Measurements from ENCODE around the gene TTLL6. TPM values are rescaled to one million over a fixed set of nuclear protein-coding genes. Genes with fewer than 3 reads are reported as not detected.
"Not testable (repeated sequence)": the region's sequence is repeated elsewhere in the genome, so short reads cannot be mapped to it uniquely, and the experiment has no call there.

The TTLL6 gene

DNA sequence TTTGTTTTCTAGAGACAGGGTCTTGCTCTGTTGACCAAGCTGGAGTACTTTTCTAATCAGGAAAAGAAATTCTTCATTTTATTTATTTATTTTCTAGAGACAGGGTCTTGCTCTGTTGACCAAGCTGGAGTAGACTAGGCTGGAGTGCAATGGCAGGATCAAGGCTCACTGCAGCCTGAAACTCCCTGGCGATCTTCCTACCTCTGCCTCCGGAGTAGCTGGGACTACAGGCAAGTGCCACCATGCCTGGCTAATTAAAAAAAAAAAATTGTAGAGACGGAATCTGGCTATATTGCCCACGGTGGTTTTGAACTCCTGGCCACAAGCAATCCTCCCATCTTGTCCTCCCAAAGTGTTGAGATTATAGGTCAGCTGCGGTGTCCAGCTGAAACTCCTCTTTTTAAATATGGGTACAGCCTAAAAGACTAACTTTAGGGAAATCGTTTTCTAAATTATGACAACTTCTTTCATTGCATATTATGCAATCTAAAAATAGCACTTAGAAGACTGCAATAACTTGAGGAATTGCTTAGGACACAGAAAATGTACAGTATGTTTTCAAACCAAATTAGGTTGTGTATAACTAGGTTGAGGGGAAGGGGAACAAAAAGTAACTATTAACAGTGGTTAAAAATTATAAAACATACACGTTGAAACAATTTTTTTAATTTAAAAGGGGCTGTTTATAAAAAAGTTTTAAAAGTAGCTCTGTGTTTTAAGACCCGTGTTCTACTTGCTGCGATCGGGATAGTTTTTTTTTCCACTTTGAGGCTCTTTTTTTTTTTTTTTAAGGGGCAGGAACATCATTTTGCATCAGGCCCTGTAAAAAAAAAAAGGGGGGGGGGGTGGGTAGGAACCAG lies 99.4 kb downstream of the TTLL6 start:
- Histone ChIP-seq H3K9me3 (replicated peaks; ENCODE audit: low read length) (no peaks in the 10 kb centered on the region), H3K4me3 (ENCODE audit: low read length) (no peak overlapping the region), H3K27me3 (ENCODE audit: control insufficient read depth, insufficient read depth, low read length) (peaks cover 81% of the 10 kb centered on the region), H3K36me3 (ENCODE audit: insufficient read depth, low read length) (no peaks in the 10 kb centered on the region), H3K4me1 (ENCODE audit: control insufficient read depth, insufficient read depth, low read length) (no peaks in the 10 kb centered on the region), H3K9ac (ENCODE audit: low read depth, low read length) (no peak overlapping the region), H3K4me2 (ENCODE audit: low read length) (no peak overlapping the region)

DNA sequence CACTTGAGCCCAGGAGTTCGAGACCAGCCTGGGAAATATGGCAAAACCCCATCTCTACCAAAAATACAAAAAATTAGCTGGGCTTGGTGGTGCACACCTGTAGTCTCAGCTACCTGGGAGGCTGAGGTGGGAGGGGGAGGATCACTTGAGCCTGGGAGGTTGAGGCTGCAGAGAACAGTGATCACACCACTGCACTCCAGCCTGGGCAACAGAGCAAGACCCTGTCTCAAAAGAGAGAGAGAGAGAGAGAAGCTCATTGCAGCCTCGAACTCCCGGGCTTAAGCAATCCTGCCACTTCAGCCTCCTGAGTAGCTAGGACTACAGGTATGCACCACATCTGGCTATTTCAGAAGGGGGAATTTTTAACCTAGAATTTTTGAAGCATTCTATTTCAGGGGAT lies 100.5 kb downstream of the TTLL6 start:
- not testable (repeated sequence) for H3K4me2 ChIP-seq (ENCODE audit: low read length); H3K9me3 ChIP-seq (replicated peaks; ENCODE audit: low read length); H3K4me3 ChIP-seq (ENCODE audit: low read length); H3K36me3 ChIP-seq (ENCODE audit: insufficient read depth, low read length); H3K9ac ChIP-seq (ENCODE audit: low read depth, low read length); H3K4me1 ChIP-seq (ENCODE audit: control insufficient read depth, insufficient read depth, low read length)
- H3K27me3 ChIP-seq (ENCODE audit: control insufficient read depth, insufficient read depth, low read length): peaks cover 78% of the 10 kb centered on the region

DNA sequence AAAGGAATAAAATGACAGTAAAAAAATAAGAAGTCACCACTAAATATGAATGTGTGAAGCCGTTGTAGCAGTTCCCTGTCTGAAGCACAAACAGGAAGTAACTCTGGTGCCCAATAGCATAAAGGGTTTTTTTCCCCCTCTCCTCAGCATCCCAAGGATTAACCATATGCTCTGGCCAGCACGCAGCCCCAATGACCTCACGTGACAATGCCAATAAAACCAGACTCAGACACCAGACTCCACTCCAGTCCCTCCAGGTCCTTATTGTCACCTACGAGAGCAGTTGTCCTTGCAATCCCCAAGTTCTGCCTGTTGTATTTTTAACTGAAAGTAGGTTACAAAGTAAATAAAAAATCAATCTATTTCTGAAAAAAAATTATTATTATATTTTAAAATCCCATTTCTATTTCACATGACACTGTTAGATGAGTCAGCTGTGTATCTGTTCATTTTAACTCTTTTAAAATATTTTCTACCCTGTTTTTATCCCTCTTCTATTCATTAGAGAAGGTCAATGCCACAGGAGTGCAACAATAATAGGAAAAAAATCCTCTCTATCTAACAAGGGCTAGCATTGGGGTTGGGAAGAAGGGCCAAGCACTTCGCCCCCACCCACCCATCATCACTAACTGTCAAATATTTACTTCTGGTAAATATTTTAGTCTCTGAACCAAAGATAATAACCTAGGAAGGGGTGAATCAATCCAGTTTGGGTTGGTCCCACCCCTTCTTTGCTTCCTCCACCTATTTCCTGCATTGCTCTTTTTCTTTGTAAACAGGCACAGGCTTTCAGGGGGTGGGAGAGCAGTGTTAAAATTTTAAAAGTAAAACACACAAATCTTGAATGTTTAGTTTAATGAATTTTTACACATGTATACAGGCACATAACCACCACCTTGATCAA lies 101.3 kb downstream of the TTLL6 start:
- Histone ChIP-seq H3K27me3 (ENCODE audit: control insufficient read depth, insufficient read depth, low read length) (peaks cover 79% of the 10 kb centered on the region), H3K4me1 (ENCODE audit: control insufficient read depth, insufficient read depth, low read length) (no peaks in the 10 kb centered on the region), H3K9me3 (replicated peaks; ENCODE audit: low read length) (no peaks in the 10 kb centered on the region), H3K36me3 (ENCODE audit: insufficient read depth, low read length) (no peaks in the 10 kb centered on the region), H3K4me3 (ENCODE audit: low read length) (no peak overlapping the region), H3K4me2 (ENCODE audit: low read length) (no peak overlapping the region), H3K9ac (ENCODE audit: low read depth, low read length) (no peak overlapping the region)

Small RNA genes within 50 kb of the gene (small RNA-seq; reads per million reads assigned to genes)
- gene COX6B1P2: not detected
- not detected for gene MIR3185
- gene RF02132: not detected
- gene RF02133: not detected
- gene RN7SL125P: not detected

All from skeletal muscle satellite cell (primary cell).